Thoracic aorta (tissue), 2 donors: ENCODE results near the gene UBL4A. TPM values are rescaled to one million over a fixed set of nuclear protein-coding genes. Genes with fewer than 3 reads are reported as not detected.

Experiments
- ATAC-seq: fragments of 150-250 bp; one replicate; pipeline ENCODE4 v1.8.0; 2017; ENCODE audit warnings: low read depth; ENCODE audit not compliant: insufficient number of reproducible peaks, low FRiP score
- DNase-seq: peaks from one replicate; pipeline ENCODE4 v3.0.0-alpha.2; 2020; ENCODE audit warnings: low spot score
- H3K27ac ChIP-seq, 2 donors: fragments of 200-600 bp; sonication (generic); 1 replicate in 1 of 2; 2 replicates in 1 of 2; pipeline ENCODE4 v1.5.1; 2016; ENCODE audit warnings: mild to moderate bottlenecking in 2 of 2, moderate library complexity in 2 of 2
- H3K27me3 ChIP-seq: fragments of 200-600 bp; sonication (generic); replicated peaks from 2 replicates; pipeline ENCODE4 v1.6.0; 2016; ENCODE audit warnings: mild to moderate bottlenecking; ENCODE audit not compliant: insufficient read depth
- H3K36me3 ChIP-seq: fragments of 200-600 bp; sonication (generic); one replicate; pipeline ENCODE4 v1.5.1; 2016
- H3K4me1 ChIP-seq, 2 donors: fragments of 200-600 bp; sonication (generic); 1 replicate in 1 of 2; 2 replicates in 1 of 2; pipeline versions ENCODE4 v1.5.1 to v1.6.0; 2016; ENCODE audit warnings: low read depth in 2 of 2, mild to moderate bottlenecking in 1 of 2; ENCODE audit not compliant: control insufficient read depth in 1 of 2
- H3K4me3 ChIP-seq: fragments of 200-600 bp; sonication (generic); 2 replicates; pipeline ENCODE4 v1.5.1; 2016; ENCODE audit warnings: mild to moderate bottlenecking
- H3K9me3 ChIP-seq: fragments of 200-600 bp; sonication (generic); 2 replicates; pipeline ENCODE4 v1.5.1; 2016
- total RNA-seq, 2 donors: library from RNA; depleted of rRNA; stranded (reverse); fragments of >200 nt; gene quantifications; one replicate each; pipeline versions ENCODE4 v1.1.0 to v1.2.3, GENCODE V29; 2016
- TF ChIP-seq, protein P1 (sequence below): fragments of 200-600 bp; sonication (generic); IDR thresholded peaks from one replicate; pipeline ENCODE4 v1.5.1; 2019; ENCODE audit warnings: antibody characterized with exemption

The UBL4A gene
- total RNA-seq, 2 donors from 2014 or later, result 28.1 to 67.1 TPM

DNA sequence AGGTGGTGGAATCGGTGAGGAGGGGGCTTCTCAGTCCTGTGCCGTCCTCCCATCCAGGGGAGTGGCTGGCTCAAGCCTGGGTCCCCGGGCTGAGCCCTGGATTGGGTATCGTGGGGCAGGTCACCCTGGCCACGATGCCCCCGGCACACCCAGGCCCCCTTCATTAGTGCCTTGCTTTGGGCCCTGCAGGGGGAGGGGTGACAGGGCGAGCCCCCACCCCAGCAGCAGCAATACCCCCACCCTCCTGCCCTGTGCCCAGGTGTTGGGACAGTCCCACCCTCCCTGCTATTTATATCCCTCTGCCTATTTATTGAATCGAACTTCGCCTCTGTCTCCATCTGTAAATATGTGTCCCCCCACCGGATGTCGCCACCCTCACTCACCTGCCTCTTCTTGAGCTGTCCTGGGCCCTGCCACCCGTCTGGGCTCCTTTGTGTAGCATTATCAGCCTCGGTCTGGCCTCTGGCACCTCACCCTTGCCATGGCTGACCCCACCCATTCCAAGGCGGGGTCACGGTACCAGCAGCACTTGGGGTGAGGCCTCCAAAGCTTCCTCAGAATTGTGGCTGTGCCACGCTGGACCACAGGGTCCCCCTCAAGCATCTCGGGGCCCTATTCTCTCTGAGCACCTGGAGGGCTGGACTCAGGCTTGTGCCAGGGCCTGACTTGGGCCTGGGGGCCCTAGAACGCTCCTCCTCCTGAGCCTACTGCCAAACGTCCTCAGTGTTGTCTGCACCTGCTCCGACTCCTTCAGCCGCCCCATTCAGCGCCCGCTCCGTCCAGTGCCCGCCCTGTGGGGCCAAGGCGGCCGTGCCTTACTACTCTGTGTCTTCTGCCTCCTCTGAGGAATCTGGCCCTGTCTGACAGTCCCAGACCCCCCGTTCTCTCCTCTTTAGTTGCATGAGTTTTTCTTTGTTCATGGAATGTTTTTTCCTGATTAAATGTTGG lies 13.5 kb downstream of the UBL4A start:
- Histone ChIP-seq H3K9me3 (no peaks in the 10 kb centered on the region), H3K36me3 (peaks cover 3% of the 10 kb centered on the region), H3K27ac (no peak overlapping the region), H3K27me3 (no peaks in the 10 kb centered on the region), H3K4me1 (no peaks in the 10 kb centered on the region), H3K4me3 (no peak overlapping the region)
- TF ChIP-seq, protein P1, sequence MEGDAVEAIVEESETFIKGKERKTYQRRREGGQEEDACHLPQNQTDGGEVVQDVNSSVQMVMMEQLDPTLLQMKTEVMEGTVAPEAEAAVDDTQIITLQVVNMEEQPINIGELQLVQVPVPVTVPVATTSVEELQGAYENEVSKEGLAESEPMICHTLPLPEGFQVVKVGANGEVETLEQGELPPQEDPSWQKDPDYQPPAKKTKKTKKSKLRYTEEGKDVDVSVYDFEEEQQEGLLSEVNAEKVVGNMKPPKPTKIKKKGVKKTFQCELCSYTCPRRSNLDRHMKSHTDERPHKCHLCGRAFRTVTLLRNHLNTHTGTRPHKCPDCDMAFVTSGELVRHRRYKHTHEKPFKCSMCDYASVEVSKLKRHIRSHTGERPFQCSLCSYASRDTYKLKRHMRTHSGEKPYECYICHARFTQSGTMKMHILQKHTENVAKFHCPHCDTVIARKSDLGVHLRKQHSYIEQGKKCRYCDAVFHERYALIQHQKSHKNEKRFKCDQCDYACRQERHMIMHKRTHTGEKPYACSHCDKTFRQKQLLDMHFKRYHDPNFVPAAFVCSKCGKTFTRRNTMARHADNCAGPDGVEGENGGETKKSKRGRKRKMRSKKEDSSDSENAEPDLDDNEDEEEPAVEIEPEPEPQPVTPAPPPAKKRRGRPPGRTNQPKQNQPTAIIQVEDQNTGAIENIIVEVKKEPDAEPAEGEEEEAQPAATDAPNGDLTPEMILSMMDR, result no peak
- DNase-seq (no peak), ATAC-seq (no peak)

DNA sequence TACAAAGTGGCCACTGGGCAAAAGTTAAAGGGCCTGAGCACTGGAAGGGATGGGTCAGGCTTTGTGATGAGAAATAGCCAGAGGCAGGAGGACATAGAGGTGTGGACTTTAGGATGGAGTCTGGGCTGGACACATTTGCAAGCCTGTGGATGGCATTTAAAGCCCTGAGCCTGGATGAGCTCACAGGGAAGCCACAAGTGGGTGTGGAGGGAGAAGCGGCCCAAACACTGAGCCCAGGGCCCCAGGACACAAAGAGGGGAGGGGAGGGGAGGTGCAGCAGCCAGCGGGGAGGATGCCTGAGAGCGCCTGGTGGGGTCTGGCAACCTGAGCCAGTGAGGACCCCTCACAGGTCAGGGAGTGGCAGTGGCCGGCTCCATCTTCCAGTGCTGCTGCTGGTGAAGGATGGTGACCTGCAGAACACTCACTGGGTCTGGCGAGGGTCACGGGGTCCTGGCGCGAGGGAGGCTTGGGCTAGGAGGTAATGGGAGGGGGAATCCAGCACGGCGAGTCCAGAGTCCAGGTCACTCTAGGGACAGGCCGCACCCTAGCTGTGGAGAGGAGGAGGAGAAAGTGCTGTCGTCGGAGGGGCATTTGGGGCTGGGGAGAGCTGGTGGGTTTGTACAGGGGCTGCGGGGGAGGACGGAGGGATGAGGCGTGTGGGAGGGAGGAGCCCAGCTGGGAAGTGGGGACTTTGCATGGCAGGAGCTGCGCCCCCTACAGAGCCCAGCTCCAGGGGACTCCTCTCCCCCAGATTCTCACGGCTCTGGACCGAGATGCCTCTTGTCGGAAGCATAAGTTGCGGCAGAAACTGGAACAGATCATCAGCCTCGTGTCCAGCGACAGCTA lies 14.4 kb downstream of the UBL4A start:
- Histone ChIP-seq H3K27ac (no peak overlapping the region), H3K4me1 (no peaks in the 10 kb centered on the region), H3K4me3 (no peak overlapping the region), H3K36me3 (peaks cover 3% of the 10 kb centered on the region), H3K27me3 (no peaks in the 10 kb centered on the region), H3K9me3 (no peaks in the 10 kb centered on the region)
- ATAC-seq (no peak), DNase-seq (no peak)
- TF ChIP-seq, protein P1, result no peak

DNA sequence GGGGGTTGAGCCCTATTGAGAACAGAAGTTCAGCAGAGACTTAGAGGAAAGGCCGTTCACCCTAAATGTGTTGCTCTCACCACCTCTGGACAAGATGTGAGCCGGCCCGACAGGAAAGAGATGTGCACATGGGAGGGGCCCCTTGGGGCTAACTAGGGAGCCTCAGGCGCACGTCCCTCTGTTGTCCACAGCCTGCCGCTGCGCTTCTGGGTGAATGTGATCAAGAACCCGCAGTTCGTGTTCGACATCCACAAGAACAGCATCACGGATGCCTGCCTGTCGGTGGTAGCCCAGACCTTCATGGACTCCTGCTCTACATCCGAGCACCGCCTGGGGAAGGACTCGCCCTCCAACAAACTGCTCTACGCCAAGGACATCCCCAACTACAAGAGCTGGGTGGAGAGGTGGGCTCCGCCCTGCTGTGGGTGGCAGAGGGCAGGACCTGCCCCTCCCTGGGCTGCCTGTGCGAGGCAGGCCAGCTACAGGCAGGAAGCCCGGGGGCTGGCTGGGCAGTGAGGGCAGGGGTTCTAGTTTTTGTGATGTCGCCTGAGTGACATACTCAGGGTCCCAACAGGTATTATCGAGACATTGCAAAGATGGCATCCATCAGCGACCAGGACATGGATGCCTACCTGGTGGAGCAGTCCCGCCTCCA lies 15.4 kb downstream of the UBL4A start:
- H3K27ac ChIP-seq, result no peak overlapping the region
- peaks cover 12% of the 10 kb centered on the region for H3K36me3 ChIP-seq

DNA sequence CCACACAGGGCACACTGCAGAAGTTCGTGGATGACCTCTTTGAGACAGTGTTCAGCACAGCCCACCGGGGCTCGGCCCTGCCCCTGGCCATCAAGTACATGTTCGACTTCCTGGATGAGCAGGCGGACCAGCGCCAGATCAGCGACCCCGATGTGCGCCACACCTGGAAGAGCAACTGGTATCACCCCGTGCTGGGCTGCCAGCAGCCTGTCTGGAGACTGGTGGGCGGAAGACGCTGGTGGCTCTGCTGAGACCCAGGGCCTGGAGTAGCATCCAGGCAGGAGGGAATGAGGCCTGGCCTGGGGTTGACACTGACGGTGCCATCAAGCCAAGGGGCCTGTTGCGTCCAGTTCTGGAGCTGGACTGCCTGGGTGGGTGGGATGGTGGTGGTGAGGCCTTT lies 16.0 kb downstream of the UBL4A start:
- H3K36me3 ChIP-seq, result peaks cover 14% of the 10 kb centered on the region
- DNase-seq (no peak), ATAC-seq (no peak)
- no peaks in the 10 kb centered on the region for H3K9me3 ChIP-seq
- H3K27me3 ChIP-seq, result no peaks in the 10 kb centered on the region
- TF ChIP-seq, protein P1, result no peak
- H3K4me3 ChIP-seq, result no peak overlapping the region
- H3K27ac ChIP-seq, result no peak overlapping the region
- no peaks in the 10 kb centered on the region for H3K4me1 ChIP-seq

More for the DNA sequence above, 15.4 kb downstream of the UBL4A start:
- TF ChIP-seq, protein P1, result no peak
- Histone ChIP-seq H3K4me1 (no peaks in the 10 kb centered on the region), H3K4me3 (no peak overlapping the region), H3K27me3 (no peaks in the 10 kb centered on the region), H3K9me3 (no peaks in the 10 kb centered on the region)
- DNase-seq (no peak), ATAC-seq (no peak)
